ENCODE data around the gene ZBTB7C. TPM values are rescaled to one million over a fixed set of nuclear protein-coding genes. Genes with fewer than 3 reads are reported as not detected.

ZBTB7C gene
- total RNA-seq, 2 donors from 2014 or later: 0.04 to 0.40 TPM

DNA sequence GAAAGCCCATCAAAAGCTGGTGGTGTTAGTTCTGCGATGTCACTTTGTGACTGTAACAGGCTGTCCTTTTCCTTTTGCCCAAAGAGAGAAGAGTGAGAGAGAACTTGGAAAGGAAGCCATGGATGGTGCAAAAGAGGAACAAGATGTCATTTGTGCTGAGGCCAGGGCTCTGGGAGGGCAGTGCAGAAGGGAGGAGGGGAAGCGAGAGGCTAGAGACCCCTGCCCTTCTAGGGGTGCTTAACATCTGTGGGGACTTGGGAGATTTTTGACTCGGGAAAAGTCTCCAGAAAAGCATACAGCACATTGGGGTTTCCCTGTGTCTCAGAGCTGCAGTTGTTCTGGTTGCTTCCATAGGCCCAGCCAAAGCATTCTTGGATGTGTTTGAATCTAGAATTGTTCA is 49.6 kb downstream of the ZBTB7C start:
- Mint-ChIP-seq H3K36me3 (ENCODE audit: low read depth) (no peaks in the 10 kb centered on the region), H3K4me1 (no peaks in the 10 kb centered on the region), H3K4me3 (no peak overlapping the region), H3K27me3 (peaks cover 27% of the 10 kb centered on the region), H3K27ac (no peak overlapping the region), H3K9me3 (no peaks in the 10 kb centered on the region)
- no peak for ATAC-seq (replicated peaks)

DNA sequence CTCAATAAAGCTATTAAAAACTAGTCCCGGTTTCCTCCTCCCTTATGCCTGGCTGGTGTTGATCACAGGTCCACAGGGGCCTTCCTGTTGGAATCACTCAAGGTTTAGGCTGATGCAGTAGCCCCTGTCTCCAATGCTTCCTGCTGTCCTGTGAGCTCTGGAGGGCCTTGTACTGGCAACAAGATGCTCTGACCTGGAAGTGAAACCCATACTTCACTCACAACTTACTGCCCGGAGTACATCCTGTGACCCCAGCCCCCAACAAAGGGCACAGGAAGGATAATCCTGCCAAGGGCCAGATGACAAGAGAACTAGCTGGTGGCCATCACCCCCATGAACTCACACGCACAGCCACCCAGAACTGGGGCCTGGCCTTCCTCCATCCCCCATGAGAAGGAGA is 50.3 kb downstream of the ZBTB7C start:
- Mint-ChIP-seq H3K4me1 (no peaks in the 10 kb centered on the region), H3K27me3 (peaks cover 27% of the 10 kb centered on the region), H3K36me3 (ENCODE audit: low read depth) (no peaks in the 10 kb centered on the region), H3K27ac (no peak overlapping the region), H3K9me3 (no peaks in the 10 kb centered on the region), H3K4me3 (no peak overlapping the region)
- no peak for ATAC-seq (replicated peaks)

GRCh38 chr18:48356909-48357631 is 52.1 kb downstream of the ZBTB7C start:
- no peaks in the 10 kb centered on the region for H3K4me1 Mint-ChIP-seq
- no peak overlapping the region for H3K27ac Mint-ChIP-seq
- no peaks in the 10 kb centered on the region for H3K36me3 Mint-ChIP-seq (ENCODE audit: low read depth)
- no peak overlapping the region for H3K4me3 Mint-ChIP-seq
- ATAC-seq (replicated peaks): no peak
- H3K9me3 Mint-ChIP-seq: no peaks in the 10 kb centered on the region
- peaks cover 27% of the 10 kb centered on the region for H3K27me3 Mint-ChIP-seq

DNA sequence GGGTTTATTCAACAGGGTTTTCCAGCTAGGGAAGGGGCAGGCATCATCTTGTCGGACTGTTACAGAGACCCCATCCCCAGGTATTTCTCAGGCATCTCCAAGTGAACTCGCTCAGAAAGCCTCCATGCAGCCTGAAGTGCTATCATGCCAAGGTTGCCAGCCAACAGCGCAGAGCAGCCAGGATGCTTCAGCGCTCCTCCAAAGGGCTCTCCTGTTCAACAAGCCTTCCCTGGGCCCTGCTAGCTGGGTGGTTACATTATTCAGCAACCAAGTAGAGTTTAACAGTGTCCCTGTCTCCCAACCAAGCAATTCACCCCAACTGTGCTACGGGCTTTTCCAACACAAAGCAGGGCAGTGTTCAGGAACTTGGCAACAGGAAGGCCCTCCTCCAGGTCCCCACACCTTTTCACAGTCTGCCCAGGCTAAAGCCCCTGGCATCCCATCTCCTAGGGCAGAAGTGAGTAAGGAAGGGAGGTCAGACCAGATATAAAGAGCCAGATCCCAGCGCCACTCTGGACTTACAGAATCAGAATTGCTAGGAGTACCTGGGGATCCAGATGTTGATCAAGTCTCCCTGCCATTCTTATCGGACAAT is 52.9 kb downstream of the ZBTB7C start:
- Mint-ChIP-seq H3K9me3 (no peaks in the 10 kb centered on the region), H3K27me3 (peaks cover 27% of the 10 kb centered on the region), H3K4me3 (no peak overlapping the region), H3K4me1 (no peaks in the 10 kb centered on the region), H3K36me3 (ENCODE audit: low read depth) (no peaks in the 10 kb centered on the region), H3K27ac (no peak overlapping the region)
- no peak for ATAC-seq (replicated peaks)

- Mint-ChIP-seq H3K36me3 (ENCODE audit: low read depth) (no peaks in the 10 kb centered on the region), H3K27ac (no peak overlapping the region), H3K9me3 (no peaks in the 10 kb centered on the region), H3K27me3 (peaks cover 22% of the 10 kb centered on the region), H3K4me3 (no peak overlapping the region), H3K4me1 (no peaks in the 10 kb centered on the region)
- no peak for ATAC-seq (replicated peaks)
Measured at GRCh38 chr18:48355276-48356115, 53.7 kb downstream of the ZBTB7C start.

- Mint-ChIP-seq H3K4me1 (no peaks in the 10 kb centered on the region), H3K27ac (no peak overlapping the region), H3K27me3 (peaks cover 16% of the 10 kb centered on the region), H3K4me3 (no peak overlapping the region), H3K36me3 (ENCODE audit: low read depth) (no peaks in the 10 kb centered on the region), H3K9me3 (no peaks in the 10 kb centered on the region)
- ATAC-seq (replicated peaks): no peak
Measured at GRCh38 chr18:48354746-48355260, 54.4 kb downstream of the ZBTB7C start.

GRCh38 chr18:48352051-48352755 is 57.0 kb downstream of the ZBTB7C start:
- Mint-ChIP-seq H3K36me3 (ENCODE audit: low read depth) (no peaks in the 10 kb centered on the region), H3K4me3 (no peak overlapping the region), H3K9me3 (no peaks in the 10 kb centered on the region), H3K27me3 (peaks cover 16% of the 10 kb centered on the region), H3K4me1 (no peaks in the 10 kb centered on the region), H3K27ac (no peak overlapping the region)
- ATAC-seq (replicated peaks): no peak

DNA sequence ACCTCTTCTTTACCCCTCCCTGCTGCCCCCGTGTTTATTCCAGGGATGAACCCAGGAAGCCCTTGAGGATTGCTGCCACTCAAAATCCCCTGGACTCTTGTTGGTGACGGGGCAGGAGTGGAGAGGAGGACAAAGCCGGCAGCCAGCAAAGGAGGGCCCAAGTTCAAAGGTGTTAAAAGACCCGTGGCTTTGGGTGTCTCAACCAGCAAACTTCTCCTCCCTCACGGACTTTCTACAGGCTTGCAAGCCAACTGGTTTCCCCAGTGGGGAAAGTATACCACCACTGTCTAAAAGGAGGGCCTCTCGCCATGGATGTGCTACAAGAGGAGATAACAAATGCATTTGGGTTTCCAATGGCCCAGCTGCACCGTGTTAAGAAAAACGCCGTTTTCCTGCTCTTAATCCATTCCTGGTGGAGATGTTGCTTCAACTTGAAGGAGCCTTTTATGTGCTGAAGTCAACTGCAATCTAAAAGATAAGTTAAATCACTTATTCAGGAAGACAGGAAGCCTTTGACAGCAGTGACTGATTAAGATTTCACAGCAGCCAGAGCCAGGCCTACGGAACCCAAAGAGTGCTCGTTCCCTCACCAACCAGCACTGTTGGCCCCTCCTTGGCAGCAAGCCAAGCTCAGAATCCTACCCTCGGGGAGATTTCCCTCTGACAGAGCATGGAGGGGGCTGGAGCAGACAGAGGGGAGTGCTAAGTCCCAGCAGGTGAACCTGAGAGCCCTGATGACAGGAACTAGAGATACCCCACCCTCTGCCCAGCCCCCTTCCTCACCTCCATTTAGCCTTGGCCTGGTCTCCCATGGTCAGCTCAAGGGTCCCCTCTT is 57.8 kb downstream of the ZBTB7C start:
- ATAC-seq (replicated peaks): no peak
- no peaks in the 10 kb centered on the region for H3K9me3 Mint-ChIP-seq
- H3K36me3 Mint-ChIP-seq (ENCODE audit: low read depth): no peaks in the 10 kb centered on the region
- no peaks in the 10 kb centered on the region for H3K4me1 Mint-ChIP-seq
- peaks cover 12% of the 10 kb centered on the region for H3K27me3 Mint-ChIP-seq
- H3K4me3 Mint-ChIP-seq: no peak overlapping the region
- H3K27ac Mint-ChIP-seq: no peak overlapping the region

DNA sequence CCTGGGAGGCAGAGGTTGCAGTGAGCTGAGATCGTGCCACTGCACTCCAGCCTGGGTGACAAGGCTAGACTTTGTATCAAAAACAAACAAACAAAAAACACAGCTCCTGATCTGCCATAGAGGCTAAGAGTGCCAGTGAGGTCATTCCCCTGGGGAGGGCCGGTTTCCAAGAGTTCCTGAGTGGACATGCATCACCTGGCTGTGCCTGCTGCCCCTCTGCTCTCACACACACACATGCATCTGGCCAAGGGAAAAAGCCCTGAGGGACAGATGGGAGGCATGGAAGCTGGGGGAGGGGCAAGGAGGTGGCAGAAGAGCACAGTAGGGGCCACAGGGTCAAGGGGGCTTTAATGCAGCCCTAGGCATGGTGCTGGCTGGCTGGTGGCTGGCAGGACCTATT is 60.4 kb downstream of the ZBTB7C start:
- Mint-ChIP-seq H3K27me3 (peaks cover 3% of the 10 kb centered on the region), H3K4me3 (no peak overlapping the region), H3K36me3 (ENCODE audit: low read depth) (no peaks in the 10 kb centered on the region), H3K9me3 (no peaks in the 10 kb centered on the region), H3K27ac (no peak overlapping the region), H3K4me1 (no peaks in the 10 kb centered on the region)
- ATAC-seq (replicated peaks): no peak

- no peak overlapping the region for H3K4me3 Mint-ChIP-seq
- peaks cover 3% of the 10 kb centered on the region for H3K27me3 Mint-ChIP-seq
- H3K4me1 Mint-ChIP-seq: no peaks in the 10 kb centered on the region
- ATAC-seq (replicated peaks): no peak
- H3K36me3 Mint-ChIP-seq (ENCODE audit: low read depth): no peaks in the 10 kb centered on the region
- no peak overlapping the region for H3K27ac Mint-ChIP-seq
- no peaks in the 10 kb centered on the region for H3K9me3 Mint-ChIP-seq
Measured at GRCh38 chr18:48347756-48348326, 61.3 kb downstream of the ZBTB7C start.

GRCh38 chr18:48345596-48345995 is 63.6 kb downstream of the ZBTB7C start:
- H3K36me3 Mint-ChIP-seq (ENCODE audit: low read depth): no peaks in the 10 kb centered on the region
- H3K27me3 Mint-ChIP-seq: peaks cover 3% of the 10 kb centered on the region
- no peaks in the 10 kb centered on the region for H3K4me1 Mint-ChIP-seq
- H3K4me3 Mint-ChIP-seq: no peak overlapping the region
- H3K27ac Mint-ChIP-seq: no peak overlapping the region
- no peak for ATAC-seq (replicated peaks)
- H3K9me3 Mint-ChIP-seq: no peaks in the 10 kb centered on the region

GRCh38 chr18:48342581-48342980 is 66.6 kb downstream of the ZBTB7C start:
- no peaks in the 10 kb centered on the region for H3K4me1 Mint-ChIP-seq
- ATAC-seq (replicated peaks): no peak
- no peaks in the 10 kb centered on the region for H3K9me3 Mint-ChIP-seq
- H3K36me3 Mint-ChIP-seq (ENCODE audit: low read depth): no peaks in the 10 kb centered on the region
- H3K27ac Mint-ChIP-seq: no peak overlapping the region
- H3K4me3 Mint-ChIP-seq: no peak overlapping the region
- H3K27me3 Mint-ChIP-seq: peaks cover 3% of the 10 kb centered on the region

DNA sequence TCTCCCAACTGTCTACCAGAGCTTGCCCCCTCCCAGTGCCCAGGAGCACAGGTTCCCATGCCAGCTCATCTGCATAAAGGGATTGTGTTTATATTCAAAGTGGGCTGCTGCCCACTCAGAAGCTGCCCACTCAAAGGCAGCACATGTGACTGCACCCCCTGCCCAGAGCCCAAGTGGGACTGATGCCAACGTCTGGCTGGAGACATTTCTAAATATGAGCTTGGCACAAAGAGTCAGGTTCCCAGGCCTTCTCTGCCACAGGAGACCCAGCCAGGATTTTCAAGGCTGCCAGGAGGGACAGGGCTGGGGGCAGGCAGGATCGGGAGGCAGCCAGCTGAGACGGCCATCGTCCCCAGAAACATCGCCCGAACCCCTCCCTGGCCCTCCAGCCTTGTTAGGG is 67.1 kb downstream of the ZBTB7C start:
- Mint-ChIP-seq H3K9me3 (no peaks in the 10 kb centered on the region), H3K36me3 (ENCODE audit: low read depth) (no peaks in the 10 kb centered on the region), H3K27ac (no peak overlapping the region), H3K4me3 (no peak overlapping the region), H3K4me1 (no peaks in the 10 kb centered on the region), H3K27me3 (peaks cover 3% of the 10 kb centered on the region)
- no peak for ATAC-seq (replicated peaks)
